Esophagus squamous epithelium (tissue), 4 donors: ENCODE measurements around the gene DDAH1.

Experiments
- POLR2A ChIP-seq, 4 donors: fragments of 450-650 bp; IDR thresholded peaks; one replicate each; pipeline ENCODE4 v1.6.1; 2017; ENCODE audit warnings: antibody characterized with exemption in 4 of 4, mild to moderate bottlenecking in 4 of 4, moderate library complexity in 3 of 4
- TF ChIP-seq, protein P1 (sequence below), 6 experiments: fragments of 450-650 bp in 4 of 6; fragments of 200-600 bp in 2 of 6; sonication (generic) in 2 of 6; IDR thresholded peaks; one replicate each; pipeline ENCODE4 v1.5.1; 2016 to 2019; ENCODE audit warnings: antibody characterized with exemption in 6 of 6, mild to moderate bottlenecking in 4 of 6, moderate library complexity in 4 of 6

DNA sequence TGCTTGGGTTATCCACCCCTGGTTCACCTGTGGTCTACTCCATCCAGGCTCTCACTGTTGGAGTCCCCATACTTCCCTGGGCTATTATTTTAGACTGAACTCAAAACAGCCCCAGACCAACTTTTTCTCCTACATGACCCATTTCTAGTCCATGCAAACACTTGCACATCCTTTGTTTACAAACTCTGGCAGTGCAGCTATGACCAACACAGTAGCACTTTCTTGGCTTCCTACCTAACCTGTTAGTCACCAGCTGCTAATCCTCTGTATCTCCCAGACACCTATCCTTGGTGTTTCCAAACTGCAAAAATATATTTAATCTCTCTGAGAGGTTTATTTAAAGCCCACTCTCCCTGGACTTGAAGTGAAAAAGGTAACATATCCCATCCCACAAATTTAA lies 90.8 kb downstream of the DDAH1 start:
- TF ChIP-seq, protein P1, sequence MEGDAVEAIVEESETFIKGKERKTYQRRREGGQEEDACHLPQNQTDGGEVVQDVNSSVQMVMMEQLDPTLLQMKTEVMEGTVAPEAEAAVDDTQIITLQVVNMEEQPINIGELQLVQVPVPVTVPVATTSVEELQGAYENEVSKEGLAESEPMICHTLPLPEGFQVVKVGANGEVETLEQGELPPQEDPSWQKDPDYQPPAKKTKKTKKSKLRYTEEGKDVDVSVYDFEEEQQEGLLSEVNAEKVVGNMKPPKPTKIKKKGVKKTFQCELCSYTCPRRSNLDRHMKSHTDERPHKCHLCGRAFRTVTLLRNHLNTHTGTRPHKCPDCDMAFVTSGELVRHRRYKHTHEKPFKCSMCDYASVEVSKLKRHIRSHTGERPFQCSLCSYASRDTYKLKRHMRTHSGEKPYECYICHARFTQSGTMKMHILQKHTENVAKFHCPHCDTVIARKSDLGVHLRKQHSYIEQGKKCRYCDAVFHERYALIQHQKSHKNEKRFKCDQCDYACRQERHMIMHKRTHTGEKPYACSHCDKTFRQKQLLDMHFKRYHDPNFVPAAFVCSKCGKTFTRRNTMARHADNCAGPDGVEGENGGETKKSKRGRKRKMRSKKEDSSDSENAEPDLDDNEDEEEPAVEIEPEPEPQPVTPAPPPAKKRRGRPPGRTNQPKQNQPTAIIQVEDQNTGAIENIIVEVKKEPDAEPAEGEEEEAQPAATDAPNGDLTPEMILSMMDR (IDR thresholded peaks at IDR 0.05): no peak
- TF ChIP-seq POLR2A (IDR thresholded peaks at IDR 0.05): no peak
